ENCODE measurements around the gene ATXN1.

The ATXN1 gene

DNA sequence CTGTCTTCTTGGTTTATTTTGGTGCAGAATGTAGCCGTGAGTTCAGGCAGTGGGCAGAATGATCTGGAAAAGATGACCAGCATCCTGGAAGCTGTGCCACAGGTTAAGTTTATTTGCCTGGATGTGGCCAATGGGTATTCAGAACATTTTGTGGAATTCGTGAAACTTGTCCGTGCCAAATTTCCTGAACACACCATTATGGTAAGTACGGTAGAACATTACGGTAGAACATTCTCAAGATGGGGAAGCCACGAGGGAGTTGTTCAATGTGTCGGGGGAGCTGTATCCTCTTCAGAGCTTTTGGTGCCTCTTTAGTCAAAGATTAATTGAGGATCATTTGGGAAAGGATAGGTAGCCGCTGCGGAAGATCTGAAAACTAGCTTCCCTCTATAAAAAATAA is 506.7 kb downstream of the ATXN1 start:
- H3K27me3 ChIP-seq (replicated peaks), result no peaks in the 10 kb centered on the region
- no peak for TF ChIP-seq CTCF (IDR thresholded peaks at IDR 0.05; ENCODE audit: low read depth, low read length, missing control alignments)
- in situ Hi-C loops (cut with HindIII; ENCODE audit: low pct_ligation_motif_present, low sequenced_read_pairs), result no loop called here
- no peaks in the 10 kb centered on the region for H3K36me3 ChIP-seq (replicated peaks)
- no peak overlapping the region for H3K27ac ChIP-seq
- DNase-seq, result no peak
- H3K4me3 ChIP-seq (ENCODE audit: low read depth, low read length), result no peak overlapping the region

DNA sequence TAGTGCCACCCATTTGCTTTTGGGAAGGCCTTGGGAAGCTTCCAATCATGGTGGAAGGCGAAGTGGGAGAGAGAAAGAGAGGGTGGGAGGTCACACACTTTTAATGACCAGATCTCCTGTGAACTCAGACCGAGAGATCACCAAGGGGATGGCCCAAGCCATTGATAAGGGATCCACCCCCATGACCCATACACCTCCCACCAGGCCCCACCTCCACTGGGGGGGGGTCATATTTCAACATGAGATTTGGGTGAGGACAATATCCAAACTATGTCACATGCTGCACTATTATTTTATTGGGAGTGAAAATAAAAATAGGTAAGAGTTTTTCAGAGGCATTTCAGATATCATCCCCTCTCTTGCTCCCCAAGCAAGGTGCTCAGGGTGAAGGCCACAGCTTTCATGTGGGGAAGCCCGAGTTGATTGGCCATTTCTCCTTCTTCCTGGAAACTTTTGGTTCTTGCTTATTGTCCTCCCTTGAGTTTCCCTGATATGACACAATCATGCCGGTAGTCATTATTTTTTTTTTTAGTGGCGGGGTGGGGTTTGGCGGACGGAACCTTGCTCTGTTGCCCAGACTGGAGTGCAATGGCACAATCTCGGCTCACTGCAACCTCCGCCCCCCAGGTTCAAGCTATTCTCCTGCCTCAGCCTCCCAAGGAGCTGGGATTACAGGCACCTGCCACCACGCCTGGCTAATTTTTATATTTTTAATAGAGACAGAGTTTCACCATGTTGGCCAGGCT is 507.7 kb downstream of the ATXN1 start:
- no peak overlapping the region for H3K4me3 ChIP-seq (ENCODE audit: low read depth, low read length)
- no peak for DNase-seq
- in situ Hi-C loops (cut with HindIII; ENCODE audit: low pct_ligation_motif_present, low sequenced_read_pairs), result no loop called here
- no peak overlapping the region for H3K27ac ChIP-seq
- no peaks in the 10 kb centered on the region for H3K27me3 ChIP-seq (replicated peaks)
- no peak for TF ChIP-seq CTCF (IDR thresholded peaks at IDR 0.05; ENCODE audit: low read depth, low read length, missing control alignments)
- no peaks in the 10 kb centered on the region for H3K36me3 ChIP-seq (replicated peaks)

- H3K27me3 ChIP-seq (replicated peaks), result no peaks in the 10 kb centered on the region
- DNase-seq, result no peak
- TF ChIP-seq CTCF (IDR thresholded peaks at IDR 0.05; ENCODE audit: low read depth, low read length, missing control alignments), result no peak
- H3K4me3 ChIP-seq (ENCODE audit: low read depth, low read length), result no peak overlapping the region
- no peak overlapping the region for H3K27ac ChIP-seq
- H3K36me3 ChIP-seq (replicated peaks), result no peaks in the 10 kb centered on the region
- in situ Hi-C loops (cut with HindIII; ENCODE audit: low pct_ligation_motif_present, low sequenced_read_pairs), result no loop called here
These were observed 508.5 kb downstream of the ATXN1 start for GRCh38 chr6:16252686-16253299.

DNA sequence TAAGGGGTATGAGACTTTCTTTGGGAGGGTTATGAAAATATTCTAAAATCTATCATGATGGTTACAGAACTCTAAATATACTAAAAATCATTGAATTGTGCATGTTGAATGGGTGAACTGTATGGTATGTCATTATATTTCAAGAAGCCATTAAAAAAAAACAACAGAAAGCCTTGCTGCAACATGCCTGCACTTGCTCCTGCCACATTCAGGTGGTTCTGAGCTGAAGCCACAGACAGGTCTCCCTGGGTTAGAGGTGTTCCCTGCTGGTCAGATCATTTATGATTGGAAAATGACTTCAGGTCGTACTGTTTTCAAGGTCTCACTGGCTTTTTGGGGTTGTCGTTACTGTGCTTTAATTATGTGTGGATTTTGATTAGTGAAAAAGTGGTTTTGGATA is 509.6 kb downstream of the ATXN1 start:
- no peaks in the 10 kb centered on the region for H3K27me3 ChIP-seq (replicated peaks)
- no peak overlapping the region for H3K27ac ChIP-seq
- in situ Hi-C loops (cut with HindIII; ENCODE audit: low pct_ligation_motif_present, low sequenced_read_pairs), result no loop called here
- H3K36me3 ChIP-seq (replicated peaks), result no peaks in the 10 kb centered on the region
- no peak for DNase-seq
- H3K4me3 ChIP-seq (ENCODE audit: low read depth, low read length), result no peak overlapping the region
- TF ChIP-seq CTCF (IDR thresholded peaks at IDR 0.05; ENCODE audit: low read depth, low read length, missing control alignments), result no peak

DNA sequence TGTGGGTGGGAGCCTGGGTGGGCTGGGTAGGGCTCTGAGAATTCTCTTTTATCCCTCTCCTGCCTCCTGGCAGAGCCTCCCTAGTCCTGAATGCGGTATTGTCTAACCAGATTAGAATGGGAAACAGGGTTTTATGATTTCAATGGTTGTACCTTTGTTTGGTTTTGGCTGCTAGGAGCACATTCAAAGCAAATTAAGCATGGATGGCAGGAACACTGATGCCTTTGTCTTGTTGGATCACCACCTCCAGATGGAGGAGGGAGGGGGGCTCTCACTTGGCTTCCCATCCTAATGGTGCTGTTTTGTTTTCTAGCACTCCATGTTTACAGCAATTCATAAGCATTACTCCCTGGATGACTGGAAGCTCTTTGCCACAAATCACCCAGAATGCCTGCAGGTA is 511.3 kb downstream of the ATXN1 start:
- no peaks in the 10 kb centered on the region for H3K36me3 ChIP-seq (replicated peaks)
- H3K27ac ChIP-seq, result no peak overlapping the region
- in situ Hi-C loops (cut with HindIII; ENCODE audit: low pct_ligation_motif_present, low sequenced_read_pairs), result no loop called here
- no peaks in the 10 kb centered on the region for H3K27me3 ChIP-seq (replicated peaks)
- H3K4me3 ChIP-seq (ENCODE audit: low read depth, low read length), result no peak overlapping the region
- DNase-seq, result no peak
- TF ChIP-seq CTCF (IDR thresholded peaks at IDR 0.05; ENCODE audit: low read depth, low read length, missing control alignments), result no peak

Data from brain microvascular endothelial cell (primary cell).